Hepatocyte (in vitro differentiated cells): Measurements from ENCODE around the gene NME9. TPM values are rescaled to one million over a fixed set of nuclear protein-coding genes. Genes with fewer than 3 reads are reported as not detected.

Experiments used
- DNase-seq: peaks from one replicate; pipeline ENCODE4 v3.0.0-alpha.2; 2016; ENCODE audit warnings: low spot score
- H2AFZ ChIP-seq: fragments of 200-600 bp; sonication (generic); 2 replicates; pipeline ENCODE4 v1.6.0; 2016; ENCODE audit warnings: antibody characterized with exemption, mild to moderate bottlenecking
- H3K27ac ChIP-seq: fragments of 200-600 bp; sonication (generic); 2 replicates; pipeline ENCODE4 v1.5.1; 2016; ENCODE audit warnings: mild to moderate bottlenecking
- H3K27me3 ChIP-seq: fragments of 200-600 bp; sonication (generic); 2 replicates; pipeline ENCODE4 v1.6.1; 2016
- H3K36me3 ChIP-seq: fragments of 200-600 bp; sonication (generic); replicated peaks from 2 replicates; pipeline ENCODE4 v1.5.1; 2016; ENCODE audit warnings: low read depth; ENCODE audit not compliant: insufficient read depth
- H3K4me1 ChIP-seq: fragments of 200-600 bp; sonication (generic); 2 replicates; pipeline ENCODE4 v1.5.1; 2016; ENCODE audit warnings: mild to moderate bottlenecking, moderate library complexity; ENCODE audit not compliant: insufficient read depth
- H3K4me2 ChIP-seq: fragments of 200-600 bp; sonication (generic); 2 replicates; pipeline ENCODE4 v1.6.0; 2016
- H3K4me3 ChIP-seq: fragments of 200-600 bp; sonication (generic); 2 replicates; pipeline ENCODE4 v1.5.1; 2016; ENCODE audit warnings: mild to moderate bottlenecking
- H3K79me2 ChIP-seq: fragments of 200-600 bp; sonication (generic); 2 replicates; pipeline ENCODE4 v1.6.0; 2017; ENCODE audit warnings: mild to moderate bottlenecking
- H3K9me2 ChIP-seq: fragments of 200-600 bp; sonication (generic); replicated peaks from 2 replicates; pipeline ENCODE4 v1.6.0; 2017; ENCODE audit warnings: mild to moderate bottlenecking; ENCODE audit not compliant: insufficient read depth
- H3K9me3 ChIP-seq: fragments of 200-600 bp; sonication (generic); 2 replicates; pipeline ENCODE4 v1.5.1; 2016; ENCODE audit warnings: low read depth, mild to moderate bottlenecking
- H4K20me1 ChIP-seq: fragments of 200-600 bp; sonication (generic); 2 replicates; pipeline ENCODE4 v1.6.0; 2016; ENCODE audit warnings: mild to moderate bottlenecking; ENCODE audit not compliant: insufficient read depth, poor library complexity, severe bottlenecking
- CTCF ChIP-seq: fragments of 200-600 bp; sonication (generic); IDR thresholded peaks from 2 replicates; pipeline ENCODE4 v1.5.1; 2016; ENCODE audit warnings: antibody characterized with exemption, mild to moderate bottlenecking; ENCODE audit not compliant: poor library complexity
- EZH2 ChIP-seq: fragments of 200-600 bp; sonication (generic); IDR thresholded peaks from 2 replicates; pipeline ENCODE4 v1.6.1; 2016; ENCODE audit warnings: antibody characterized with exemption, mild to moderate bottlenecking, borderline replicate concordance
- EZH2phosphoT487 ChIP-seq: fragments of 200-600 bp; sonication (generic); IDR thresholded peaks from one replicate; pipeline ENCODE4 v1.6.1; 2018; ENCODE audit warnings: antibody characterized with exemption, mild to moderate bottlenecking, low read depth, moderate library complexity; ENCODE audit not compliant: unreplicated experiment, severe bottlenecking
- WGBS: methylation state at CpG from one replicate; pipeline ENCODE4 v1.1.6; 2016; ENCODE audit warnings: low lambda C conversion rate; ENCODE audit errors: missing lambda C conversion rate; 5-methylcytosine and 5-hydroxymethylcytosine counted together
- polyA plus RNA-seq: library from polyadenylated mRNA; unstranded; fragments of >200 nt; fragmentation: Nextera tagmentation; extraction: Ambion mirVana; gene quantifications from 2 replicates; pipeline ENCODE4 v1.2.1, GENCODE V29; 2016
- total RNA-seq: library from RNA; depleted of rRNA; stranded (reverse); fragments of >200 nt; gene quantifications from 2 replicates; pipeline ENCODE4 v1.2.3, GENCODE V29; 2014

The NME9 gene
- total and polyA plus RNA-seq, 2 experiments from 2014 or later, result 1.0 TPM; not detected in 1

GRCh38 chr3:138257986-138258385 is 71.7 kb downstream of the NME9 start:
- Histone ChIP-seq H3K27me3 (no peaks in the 10 kb centered on the region), H3K79me2 (no peaks in the 10 kb centered on the region), H3K27ac (no peak overlapping the region), H3K36me3 (no peaks in the 10 kb centered on the region), H3K4me2 (no peak overlapping the region), H3K9me3 (no peaks in the 10 kb centered on the region), H3K9me2 (no peaks in the 10 kb centered on the region), H4K20me1 (no peaks in the 10 kb centered on the region), H3K4me1 (no peaks in the 10 kb centered on the region), H3K4me3 (no peak overlapping the region), H2AFZ (no peak overlapping the region)
- DNase-seq, result no peak
- 92% methylated on average over 1 of the region's 1 CpG for WGBS
- no peak for TF ChIP-seq EZH2

DNA sequence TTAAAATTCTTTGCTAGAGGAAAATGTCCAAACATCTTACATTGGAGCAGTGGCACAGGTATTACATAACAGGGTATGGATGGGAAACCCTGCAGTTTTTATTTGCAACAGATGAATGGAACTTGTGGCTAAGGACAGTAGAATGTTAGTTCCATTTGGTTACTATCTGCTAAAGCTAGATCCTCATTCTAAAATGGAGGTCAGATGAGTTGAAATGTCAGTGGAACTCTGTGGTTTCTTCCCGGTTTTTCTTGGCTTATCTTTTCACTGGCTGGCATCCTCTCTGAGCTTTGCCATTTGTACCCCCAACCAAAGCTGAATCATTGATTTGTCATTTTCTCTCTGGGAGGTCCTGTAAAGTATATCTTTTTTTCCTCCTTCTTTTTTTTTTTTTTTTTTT is 73.6 kb downstream of the NME9 start:
- H4K20me1 ChIP-seq, result no peaks in the 10 kb centered on the region
- no peaks in the 10 kb centered on the region for H3K36me3 ChIP-seq
- H3K4me2 ChIP-seq, result no peak overlapping the region
- no peak for DNase-seq
- H3K9me2 ChIP-seq, result no peaks in the 10 kb centered on the region
- 93% methylated on average over 1 of the region's 1 CpG for whole genome bisulfite sequencing
- no peak overlapping the region for H3K4me3 ChIP-seq
- H3K9me3 ChIP-seq, result no peaks in the 10 kb centered on the region
- H3K27me3 ChIP-seq, result no peaks in the 10 kb centered on the region
- TF ChIP-seq CTCF, result no peak
- TF ChIP-seq EZH2, result no peak
- TF ChIP-seq EZH2phosphoT487, result no peak
- no peaks in the 10 kb centered on the region for H3K4me1 ChIP-seq
- H3K79me2 ChIP-seq, result no peaks in the 10 kb centered on the region
- no peak overlapping the region for H2AFZ ChIP-seq
- no peak overlapping the region for H3K27ac ChIP-seq

DNA sequence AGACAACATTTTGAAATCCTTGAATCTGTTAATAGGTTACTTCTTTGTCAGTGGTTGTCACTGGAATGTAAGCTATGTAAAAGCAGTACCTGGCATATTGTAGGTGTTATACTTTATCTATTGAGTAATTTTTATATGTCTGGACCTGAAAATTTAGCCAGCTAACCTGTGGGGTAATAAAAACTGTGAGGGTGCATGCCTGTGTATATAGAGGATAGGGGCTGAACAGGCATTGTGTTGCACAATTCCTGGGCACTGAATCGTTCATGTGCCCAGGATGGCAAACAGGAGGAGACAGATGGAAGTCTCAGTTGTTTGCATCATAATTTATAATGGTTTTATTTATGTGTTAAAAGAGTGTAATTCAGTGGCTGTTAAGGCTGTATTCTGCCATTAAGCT is 75.4 kb downstream of the NME9 start:
- H3K4me2 ChIP-seq, result no peak overlapping the region
- H3K4me1 ChIP-seq, result no peaks in the 10 kb centered on the region
- H3K27ac ChIP-seq, result no peak overlapping the region
- H4K20me1 ChIP-seq, result no peaks in the 10 kb centered on the region
- TF ChIP-seq EZH2phosphoT487 (no peak), EZH2 (no peak), CTCF (no peak)
- no peaks in the 10 kb centered on the region for H3K79me2 ChIP-seq
- no peak overlapping the region for H2AFZ ChIP-seq
- H3K4me3 ChIP-seq, result no peak overlapping the region
- H3K36me3 ChIP-seq, result no peaks in the 10 kb centered on the region
- H3K27me3 ChIP-seq, result no peaks in the 10 kb centered on the region
- no peak for DNase-seq
- 96% methylated on average over 1 of the region's 1 CpG for WGBS
- no peaks in the 10 kb centered on the region for H3K9me3 ChIP-seq
- H3K9me2 ChIP-seq, result no peaks in the 10 kb centered on the region

DNA sequence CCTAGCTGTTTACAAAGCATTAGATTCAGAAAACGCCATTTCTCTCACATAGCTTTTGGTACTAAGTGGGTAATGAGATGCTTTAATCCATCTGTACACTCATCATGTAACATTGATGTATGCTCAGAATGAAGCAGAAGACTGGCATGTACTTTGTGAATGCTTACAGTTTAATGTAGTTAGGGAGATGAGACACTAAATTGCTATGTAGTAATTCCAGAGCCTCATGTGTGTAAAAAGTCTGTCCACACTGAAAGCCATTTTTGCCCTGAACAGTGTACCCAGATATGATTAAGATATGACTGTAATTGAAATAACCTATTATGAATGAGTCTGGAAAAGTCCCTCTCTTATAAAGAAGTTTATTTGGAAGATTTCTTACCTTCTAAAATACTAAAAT is 76.0 kb downstream of the NME9 start:
- Histone ChIP-seq H3K27me3 (no peaks in the 10 kb centered on the region), H2AFZ (no peak overlapping the region), H3K4me3 (no peak overlapping the region), H3K27ac (no peak overlapping the region), H3K9me2 (no peaks in the 10 kb centered on the region), H3K4me1 (no peaks in the 10 kb centered on the region), H3K79me2 (no peaks in the 10 kb centered on the region), H3K36me3 (no peaks in the 10 kb centered on the region), H4K20me1 (no peaks in the 10 kb centered on the region), H3K9me3 (no peaks in the 10 kb centered on the region), H3K4me2 (no peak overlapping the region)
- TF ChIP-seq EZH2 (no peak), CTCF (no peak), EZH2phosphoT487 (no peak)
- 86% methylated on average over 1 of the region's 1 CpG for WGBS
- DNase-seq, result no peak

Other genes with a start within 250 kb of the NME9 start
- gene DZIP1L, start 214.2 kb downstream of the NME9 start, total RNA-seq, result 7.5 and 15.7 TPM in 2 replicates
- 4.0 and 12.8 TPM in 2 replicates for gene DZIP1L, start 214.2 kb downstream of the NME9 start, polyA plus RNA-seq
- gene A4GNT, start 197.5 kb downstream of the NME9 start, total RNA-seq, result 0.16 and 0.67 TPM in 2 replicates
- 0.28 TPM in 1 of 2 replicates, not detected in the other for gene A4GNT, start 197.5 kb downstream of the NME9 start, polyA plus RNA-seq
- 13.8 and 14.3 TPM in 2 replicates for gene DBR1, start 154.9 kb downstream of the NME9 start, total RNA-seq
- 8.2 and 8.6 TPM in 2 replicates for gene DBR1, start 154.9 kb downstream of the NME9 start, polyA plus RNA-seq
- gene ARMC8, start 142.6 kb downstream of the NME9 start, total RNA-seq, result 47.0 and 52.4 TPM in 2 replicates
- gene ARMC8, start 142.6 kb downstream of the NME9 start, polyA plus RNA-seq, result 44.0 and 46.4 TPM in 2 replicates
- gene MRAS, start 18.7 kb upstream of the NME9 start, total RNA-seq, result 13.2 and 17.9 TPM in 2 replicates
- gene MRAS, start 18.7 kb upstream of the NME9 start, polyA plus RNA-seq, result 13.3 and 16.5 TPM in 2 replicates
- gene ESYT3, start 104.8 kb upstream of the NME9 start, total RNA-seq, result 0.60 and 1.1 TPM in 2 replicates
- 0.47 TPM in 1 of 2 replicates, not detected in the other for gene ESYT3, start 104.8 kb upstream of the NME9 start, polyA plus RNA-seq